Endothelial cell of umbilical vein (primary cell): Measurements from ENCODE around the gene PLEKHH1.

Experiments
- CTCF ChIP-seq, 2 donors: IDR thresholded peaks; 1 replicate in 1 of 2; 2 replicates in 1 of 2; pipeline ENCODE4 v1.5.1; 2011; ENCODE audit warnings: low read length in 2 of 2, mild to moderate bottlenecking in 2 of 2, moderate library complexity in 2 of 2, control low read depth in 1 of 2, inconsistent platforms in 1 of 2, low read depth in 1 of 2; ENCODE audit not compliant: insufficient read depth in 1 of 2; ENCODE audit errors: extremely low read depth in 1 of 2
- FOS ChIP-seq: IDR thresholded peaks from 2 replicates; pipeline ENCODE4 v1.6.1; 2011; ENCODE audit warnings: mild to moderate bottlenecking, low read length, moderate library complexity, borderline replicate concordance; ENCODE audit not compliant: insufficient read depth
- JUN ChIP-seq: IDR thresholded peaks from 2 replicates; pipeline ENCODE4 v1.6.1; 2011; ENCODE audit warnings: borderline replicate concordance, low read depth; ENCODE audit not compliant: insufficient read length, insufficient read depth
- MAX ChIP-seq: IDR thresholded peaks from 2 replicates; pipeline ENCODE4 v1.6.1; 2011; ENCODE audit not compliant: insufficient read depth, insufficient read length
- POLR2A ChIP-seq: IDR thresholded peaks from 2 replicates; pipeline ENCODE4 v1.6.1; 2012; ENCODE audit warnings: low read depth, mild to moderate bottlenecking, control low read depth, low read length
- POLR2AphosphoS5 ChIP-seq: IDR thresholded peaks from 2 replicates; pipeline ENCODE4 v1.6.1; 2012; ENCODE audit warnings: low read depth, mild to moderate bottlenecking, control low read depth, low read length, moderate library complexity; ENCODE audit not compliant: insufficient read depth

GRCh38 chr14:67487332-67487731, 45.8 kb upstream of the PLEKHH1 start:
- TF ChIP-seq POLR2A (no peak), CTCF (IDR thresholded peaks at IDR 0.05; ENCODE audit: extremely low read depth in 1 of 2, insufficient read depth in 1 of 2, low read depth in 1 of 2, low read length in 2 of 2) (no peak), MAX (no peak), FOS (no peak), JUN (no peak), POLR2AphosphoS5 (no peak)
